ENCODE data around the gene MASP1.
"Not testable (repeated sequence)": the region's sequence is repeated elsewhere in the genome, so short reads cannot be mapped to it uniquely, and the experiment has no call there.

The MASP1 gene

GRCh38 chr3:187265461-187265955 is 26.0 kb downstream of the MASP1 start:
- no peak for DNase-seq (ENCODE audit: low read depth in 2 of 2)

- no peak for DNase-seq (ENCODE audit: low read depth in 2 of 2)
Observed at GRCh38 chr3:187264911-187265310, 26.6 kb downstream of the MASP1 start.

GRCh38 chr3:187264021-187264420 is 27.5 kb downstream of the MASP1 start:
- no peak for DNase-seq (ENCODE audit: low read depth in 2 of 2)

DNA sequence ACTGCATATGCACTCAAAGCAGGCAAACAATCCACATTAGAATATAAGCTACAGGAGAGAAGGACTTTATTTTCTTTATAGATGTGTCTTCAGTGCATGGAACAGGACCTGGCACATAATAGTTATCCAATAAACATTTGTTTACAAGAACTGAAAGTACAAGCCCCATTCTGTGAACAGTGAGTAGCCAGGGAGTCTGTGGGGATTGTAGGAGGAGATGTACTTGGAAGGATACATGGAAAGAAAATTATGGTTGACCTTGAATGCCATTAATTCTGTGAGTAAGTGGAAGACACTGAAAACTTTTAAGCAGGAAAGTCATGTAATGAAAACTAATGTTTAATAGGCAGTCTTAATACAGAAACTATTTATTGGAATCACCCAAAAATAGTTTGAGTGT is 28.3 kb downstream of the MASP1 start:
- no peak for DNase-seq (ENCODE audit: low read depth in 2 of 2)

DNA sequence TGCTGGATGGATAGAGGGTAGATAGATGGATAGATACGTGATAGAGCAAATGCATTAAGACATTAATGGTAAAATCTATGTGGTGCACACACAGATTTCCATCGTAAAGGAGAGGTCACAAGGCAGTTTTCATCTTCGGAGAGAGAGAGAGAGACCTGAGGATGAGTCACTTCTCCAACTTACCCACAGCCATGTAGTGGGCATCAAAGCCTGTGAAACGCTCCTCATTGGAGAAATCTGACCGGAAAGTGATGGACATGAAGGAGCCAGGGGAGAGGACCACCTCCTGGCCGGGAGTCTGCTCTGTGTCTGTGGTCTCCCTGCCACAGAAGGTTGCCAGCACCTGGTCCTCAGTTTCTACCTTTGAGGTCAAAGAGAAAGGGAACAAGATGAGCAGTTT is 29.2 kb downstream of the MASP1 start:
- no peak for DNase-seq (ENCODE audit: low read depth in 2 of 2)

- no peak for DNase-seq (ENCODE audit: low read depth in 2 of 2)
Observed at GRCh38 chr3:187261541-187261969, 30.0 kb downstream of the MASP1 start.

- no peak for DNase-seq (ENCODE audit: low read depth in 2 of 2)
Observed at GRCh38 chr3:187259171-187259570, 32.4 kb downstream of the MASP1 start.

DNA sequence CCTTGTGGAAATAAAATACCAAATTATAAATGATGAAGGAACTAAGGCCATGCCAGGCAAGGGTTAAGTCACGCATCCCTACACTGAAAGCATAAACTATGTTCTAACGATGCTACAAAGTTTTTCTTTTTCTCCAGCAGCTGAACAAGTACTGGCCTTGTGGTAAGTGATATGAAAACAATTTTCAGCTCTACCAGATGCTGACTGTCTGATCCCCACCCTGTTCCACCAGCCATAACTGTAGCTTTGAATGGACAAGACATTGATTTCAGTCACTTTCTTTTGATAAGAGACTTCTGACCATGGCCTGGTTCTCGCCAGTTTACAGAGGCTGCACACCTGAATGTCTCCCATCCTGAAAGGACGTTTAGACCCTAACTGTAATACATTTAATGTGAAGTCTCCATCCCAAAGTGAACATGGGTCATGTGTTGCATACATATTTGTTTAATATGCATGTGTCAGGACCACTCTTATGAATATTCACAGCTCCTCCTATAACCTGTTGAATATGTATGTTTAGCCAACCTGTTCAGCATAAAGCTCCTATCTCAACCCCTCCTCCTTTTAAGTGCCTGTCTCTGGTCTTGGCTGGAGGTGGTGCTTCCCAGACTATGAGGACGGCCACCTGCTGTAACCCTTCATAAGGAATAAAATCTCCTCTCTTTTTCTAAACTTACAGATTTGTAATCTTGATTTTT is 33.4 kb downstream of the MASP1 start:
- DNase-seq (ENCODE audit: low read depth in 2 of 2), result no peak

GRCh38 chr3:187257471-187257870 is 34.1 kb downstream of the MASP1 start:
- DNase-seq (ENCODE audit: low read depth in 2 of 2), result no peak

DNA sequence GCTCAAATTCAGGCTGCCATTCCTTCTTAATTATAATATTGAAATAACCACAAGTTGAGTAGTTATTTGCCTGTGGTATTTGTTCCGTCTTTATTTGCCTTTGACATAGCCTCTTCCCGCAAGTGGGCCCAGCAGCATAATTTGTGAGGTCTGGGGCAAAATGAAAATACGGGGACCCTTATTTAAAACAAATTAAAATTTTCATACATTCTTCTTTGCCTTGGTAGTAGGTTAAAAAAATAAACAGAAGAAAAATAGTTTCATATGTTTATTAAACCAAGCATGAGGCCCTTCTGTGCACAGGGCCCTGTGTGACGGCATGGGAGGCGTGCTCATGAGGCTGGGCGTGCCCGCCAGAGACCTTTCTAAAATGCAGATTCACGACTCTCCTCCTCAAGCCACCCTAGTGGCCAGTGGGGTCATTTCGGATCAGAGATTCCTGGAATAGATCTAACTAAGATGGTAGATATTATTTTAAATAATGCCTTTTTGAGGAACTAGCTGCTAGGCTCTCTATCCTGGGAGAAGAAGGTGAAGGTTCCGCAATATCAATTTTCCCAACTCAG is 35.4 kb downstream of the MASP1 start:
- DNase-seq (ENCODE audit: low read depth in 2 of 2), result no peak

DNA sequence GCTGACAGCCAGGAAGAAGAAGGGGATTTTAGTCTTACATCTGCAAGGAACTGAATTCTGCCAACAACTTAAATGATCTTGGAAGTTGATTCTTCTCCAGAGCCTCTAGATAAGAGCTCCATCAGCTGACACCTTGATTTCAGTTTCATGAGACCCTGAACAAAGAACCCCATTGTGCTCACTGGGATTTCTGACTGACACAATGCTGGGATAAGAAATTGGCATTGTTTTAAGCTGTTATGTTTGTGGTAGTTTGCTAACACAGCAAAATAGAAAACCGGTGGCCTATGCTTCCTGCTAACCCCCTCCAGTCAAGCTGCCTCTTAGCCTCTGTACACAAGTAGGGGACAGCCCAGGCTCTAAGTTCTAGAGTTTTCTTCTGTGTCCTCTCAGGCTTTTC is 36.2 kb downstream of the MASP1 start:
- no peak for DNase-seq (ENCODE audit: low read depth in 2 of 2)

DNA sequence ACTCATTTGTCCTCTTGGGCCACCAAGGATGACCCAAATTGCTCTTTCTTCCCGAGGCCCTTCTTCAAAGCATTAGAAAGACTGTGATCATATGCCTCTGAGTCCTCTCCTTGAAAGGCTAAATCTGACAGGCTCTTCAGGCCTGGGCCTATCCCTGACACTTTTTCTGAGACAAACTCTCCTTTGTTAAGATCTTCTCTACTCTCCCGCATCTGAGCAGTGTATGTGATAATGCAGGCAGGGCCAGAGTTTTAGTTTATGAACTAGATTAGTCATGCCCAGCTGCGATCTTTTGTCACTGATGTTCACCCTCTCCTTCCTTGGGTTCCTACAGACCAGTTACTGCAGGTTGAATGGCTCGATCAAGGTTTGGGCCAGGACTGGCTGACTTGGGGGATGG is 39.2 kb downstream of the MASP1 start:
- DNase-seq (ENCODE audit: low read depth in 2 of 2), result no peak

DNA sequence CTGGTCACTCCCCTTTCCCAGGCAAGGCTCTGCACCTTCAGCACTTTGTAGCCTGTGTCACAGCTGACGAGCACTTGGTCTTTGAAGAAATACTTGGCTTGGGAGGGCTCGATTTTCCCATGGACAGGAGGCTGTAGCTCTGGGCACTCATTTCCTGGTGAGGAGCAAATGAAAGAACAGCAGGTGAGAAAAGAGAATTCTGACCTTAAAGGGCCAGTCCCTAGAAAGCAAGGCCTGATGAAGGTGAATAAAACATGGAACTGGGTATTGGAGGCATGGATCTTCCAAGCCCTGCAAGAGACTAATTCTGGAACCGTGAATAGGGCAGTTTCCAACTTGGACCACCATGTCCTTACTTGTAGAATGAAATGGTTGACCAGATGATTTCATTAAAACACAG is 39.9 kb downstream of the MASP1 start:
- DNase-seq (ENCODE audit: low read depth in 2 of 2), result no peak

DNA sequence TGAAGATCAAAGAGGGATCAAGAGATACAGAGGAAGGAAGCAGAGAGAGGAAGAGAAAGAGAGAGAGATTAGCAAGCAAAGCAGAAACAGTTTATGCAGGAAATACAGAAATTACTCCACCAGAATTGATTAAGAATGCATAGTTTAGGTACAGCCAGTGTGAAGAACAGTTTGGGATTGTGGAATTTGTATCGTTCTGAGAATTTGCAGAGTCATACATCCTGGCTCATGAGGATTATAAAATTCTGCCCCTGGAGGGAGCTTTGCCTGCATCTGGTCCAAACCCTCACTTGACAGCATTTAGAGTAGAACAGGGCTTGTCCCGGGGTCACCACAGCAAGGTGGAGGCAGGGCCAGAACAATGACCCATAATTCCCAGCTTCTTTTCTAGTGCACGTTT is 44.1 kb downstream of the MASP1 start:
- DNase-seq (ENCODE audit: low read depth in 2 of 2), result no peak

GRCh38 chr3:187243933-187244524 is 47.5 kb downstream of the MASP1 start:
- DNase-seq (ENCODE audit: low read depth in 2 of 2), result no peak

DNA sequence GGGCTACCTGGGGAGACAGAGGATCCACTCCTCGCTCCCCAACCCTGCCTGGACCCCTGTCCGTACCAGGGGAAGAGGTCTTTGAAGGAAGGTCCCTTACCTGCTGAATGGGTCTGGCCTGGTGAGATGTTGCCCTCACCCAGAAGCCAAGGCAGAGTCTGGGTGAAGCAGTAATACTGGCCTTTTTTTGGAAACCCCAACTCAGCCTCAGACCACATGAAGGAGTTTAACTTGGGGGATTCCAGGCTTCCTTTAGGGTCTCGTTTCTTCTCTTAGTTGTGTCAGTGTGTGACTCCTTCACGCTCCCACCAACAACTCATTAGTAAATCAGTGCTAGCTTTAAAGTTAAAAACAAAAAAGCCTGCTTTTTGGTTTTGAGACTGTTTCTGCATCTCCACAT is 48.6 kb downstream of the MASP1 start:
- no peak for DNase-seq (ENCODE audit: low read depth in 2 of 2)

DNA sequence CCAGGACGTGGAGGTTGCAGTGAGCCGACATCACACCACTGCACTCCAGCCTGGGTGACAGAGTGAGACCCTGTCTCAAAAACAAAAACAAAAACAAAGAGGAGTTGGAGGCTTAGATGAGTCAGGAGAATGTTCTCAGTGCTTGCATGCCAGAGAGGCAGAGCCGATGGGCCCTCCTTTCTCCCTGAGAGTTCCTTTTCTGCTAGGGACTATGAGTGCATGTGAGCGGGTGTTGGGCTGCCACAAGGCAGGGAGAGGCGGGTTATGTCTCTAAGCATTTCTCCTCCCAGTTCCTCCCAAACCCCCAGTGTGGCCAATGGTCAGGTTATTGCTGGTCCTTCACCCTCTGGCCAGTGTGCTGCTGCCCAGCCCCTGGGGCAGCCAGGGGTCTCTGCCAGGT is 49.1 kb downstream of the MASP1 start:
- DNase-seq (ENCODE audit: low read depth in 2 of 2), result no peak

DNA sequence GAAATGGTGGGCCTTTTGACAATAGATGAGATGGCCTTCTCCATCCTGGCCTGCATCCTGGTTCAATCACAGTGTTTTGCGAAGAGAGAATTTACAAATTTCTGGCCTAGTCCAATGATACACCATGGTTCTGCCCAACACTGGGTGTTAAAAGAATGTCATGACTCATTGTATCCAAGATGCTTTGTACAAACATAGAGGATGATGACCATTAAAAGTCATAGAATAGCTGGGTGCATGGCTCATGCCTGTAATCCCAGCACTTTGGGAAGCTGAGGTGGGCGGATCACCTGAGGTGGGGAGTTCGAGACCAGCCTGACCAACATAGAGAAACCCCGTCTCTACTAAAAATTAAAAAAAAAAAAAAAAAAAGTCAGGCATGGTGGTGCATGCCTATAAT is 52.7 kb downstream of the MASP1 start:
- DNase-seq (ENCODE audit: low read depth in 2 of 2), result not testable (repeated sequence)

DNA sequence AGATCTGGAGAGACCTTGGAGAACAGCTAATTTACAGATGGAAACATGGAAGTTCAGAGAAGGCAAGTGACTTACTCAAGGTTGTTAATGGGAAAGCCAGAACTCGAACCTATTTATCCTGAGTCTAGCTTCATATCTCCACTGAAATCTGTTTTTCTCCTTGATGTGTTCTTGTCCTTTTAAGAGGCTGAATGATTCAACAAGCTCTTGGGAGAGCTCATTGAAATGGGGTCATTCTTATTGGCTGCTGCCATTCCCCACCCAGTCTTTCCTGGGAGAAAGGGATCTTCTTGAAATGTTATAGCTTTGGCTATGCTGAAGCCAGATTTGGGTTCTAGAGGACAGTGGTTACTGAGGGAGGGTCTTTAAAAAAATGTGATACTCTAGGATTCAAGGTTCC is 53.3 kb downstream of the MASP1 start:
- DNase-seq (ENCODE audit: low read depth in 2 of 2), result no peak

GRCh38 chr3:187237741-187238140 is 53.8 kb downstream of the MASP1 start:
- no peak for DNase-seq (ENCODE audit: low read depth in 2 of 2)

DNA sequence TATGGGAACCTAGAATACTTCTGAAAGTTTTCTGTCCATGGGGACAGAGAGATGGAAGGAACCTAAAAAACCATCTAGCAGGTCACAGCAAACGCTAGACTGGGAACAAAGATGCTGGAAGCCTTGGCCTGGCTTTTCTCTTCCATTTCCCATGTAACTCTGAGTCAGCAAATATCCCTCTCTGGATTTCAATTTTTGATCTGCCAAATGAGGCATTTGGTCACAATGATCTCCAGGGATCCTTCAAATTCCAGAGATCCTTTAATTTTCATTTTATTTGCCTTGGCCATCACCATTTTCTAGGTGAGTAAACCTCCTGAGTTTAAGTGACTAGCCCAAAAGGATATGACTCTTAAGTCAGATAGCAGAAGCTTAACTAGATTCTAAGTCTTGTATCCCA is 54.6 kb downstream of the MASP1 start:
- DNase-seq (ENCODE audit: low read depth in 2 of 2), result no peak

GRCh38 chr3:187230011-187230410 is 61.5 kb downstream of the MASP1 start:
- no peak for DNase-seq (ENCODE audit: low read depth in 2 of 2)

GRCh38 chr3:187228740-187229139 is 62.8 kb downstream of the MASP1 start:
- no peak for DNase-seq (ENCODE audit: low read depth in 2 of 2)
